A673 (cell line): ENCODE data around the gene KCNC3. TPM values are rescaled to one million over a fixed set of nuclear protein-coding genes. Genes with fewer than 3 reads are reported as not detected.

Experiments used
- BruUV-seq: library from RNA; stranded (reverse); fragments of 400-500 nt; replicated peaks from 2 replicates; lab custom pipeline; 2021; lab: Mats Ljungman, UMichigan
- CTCF ChIA-PET: fragments of 300-600 bp; sonication (Branson Sonifier 250); formaldehyde crosslinking; loops from one replicate; lab custom pipeline; 2022; ENCODE audit warnings: antibody characterized with exemption; lab: Charles Lee
- POLR2A ChIA-PET: fragments of 300-600 bp; sonication (Branson Sonifier 250); formaldehyde crosslinking; loops from one replicate; lab custom pipeline; 2022; ENCODE audit warnings: antibody characterized with exemption; ENCODE audit not compliant: low non-redundant PET; lab: Charles Lee
- DNase-seq: peaks from one replicate; pipeline ENCODE4 v3.0.0-alpha.2; 2015; ENCODE audit warnings: low spot score
- H3K27ac ChIP-seq: fragments of 200-600 bp; sonication (generic); 2 replicates; pipeline ENCODE4 v1.5.1; 2016; ENCODE audit warnings: mixed run types, low read depth, mild to moderate bottlenecking, mixed read lengths, antibody characterized with exemption, low read length; ENCODE audit not compliant: poor library complexity, severe bottlenecking
- H3K27me3 ChIP-seq: fragments of 200-600 bp; sonication (generic); replicated peaks from 2 replicates; pipeline ENCODE4 v1.6.1; 2017; ENCODE audit warnings: mixed run types, low read depth, mild to moderate bottlenecking, mixed read lengths, antibody characterized with exemption, low read length; ENCODE audit not compliant: insufficient read depth, poor library complexity
- H3K36me3 ChIP-seq: fragments of 200-600 bp; sonication (generic); 2 replicates; pipeline ENCODE4 v1.6.1; 2016; ENCODE audit warnings: mixed run types, mild to moderate bottlenecking, mixed read lengths, antibody characterized with exemption, low read length; ENCODE audit not compliant: insufficient read depth, poor library complexity, severe bottlenecking
- H3K4me1 ChIP-seq: fragments of 200-600 bp; sonication (generic); 2 replicates; pipeline ENCODE4 v1.6.1; 2017; ENCODE audit warnings: mixed run types, mild to moderate bottlenecking, mixed read lengths, antibody characterized with exemption, low read length; ENCODE audit not compliant: insufficient read depth, poor library complexity, severe bottlenecking
- H3K4me3 ChIP-seq: fragments of 200-600 bp; sonication (generic); 2 replicates; pipeline ENCODE4 v1.5.1; 2016; ENCODE audit warnings: low read depth, mixed run types, mild to moderate bottlenecking, mixed read lengths, low read length; ENCODE audit not compliant: poor library complexity, severe bottlenecking
- H3K9me3 ChIP-seq: fragments of 200-600 bp; sonication (generic); 2 replicates; pipeline ENCODE4 v1.6.1; 2016; ENCODE audit warnings: mixed run types, low read depth, mild to moderate bottlenecking, mixed read lengths, antibody characterized with exemption, low read length; ENCODE audit not compliant: poor library complexity, severe bottlenecking
- CTCF ChIP-seq: fragments of 300-800, 200-600 bp; sonication (generic); conservative IDR thresholded peaks from 2 replicates; pipeline ENCODE4 v1.5.1; 2017; ENCODE audit warnings: low read depth, mild to moderate bottlenecking, antibody characterized with exemption, low read length, moderate library complexity, mixed read lengths
- EZH2 ChIP-seq: fragments of 200-600 bp; sonication (generic); IDR thresholded peaks from 2 replicates; pipeline ENCODE4 v1.6.1; 2017; ENCODE audit warnings: borderline replicate concordance, low read depth, mild to moderate bottlenecking, mixed read lengths, antibody characterized with exemption, low read length; ENCODE audit not compliant: poor library complexity, severe bottlenecking
- intact Hi-C: fragments of 100-400 bp; cut with micrococcal nuclease; formaldehyde crosslinking; loops from one replicate; pipeline ENCODE4 v1.10.0; 2022; ENCODE audit not compliant: unreplicated experiment
- total RNA-seq: library from RNA; stranded (reverse); gene quantifications from 2 replicates; pipeline ENCODE4 v1.2.3, GENCODE V29; 2021

Gene KCNC3
- total RNA-seq, 1 experiment from 2014 or later: 6.4 TPM

GRCh38 chr19:50333737-50334617 is 4.8 kb upstream of the KCNC3 start:
- Histone ChIP-seq H3K4me3 (peak overlapping the region; percentile 42), H3K4me1 (peaks cover 9% of the 10 kb centered on the region), H3K27me3 (no peaks in the 10 kb centered on the region), H3K9me3 (no peaks in the 10 kb centered on the region), H3K27ac (peak overlapping the region; percentile 48), H3K36me3 (no peaks in the 10 kb centered on the region)
- no TSS peak for BruUV-seq
- POLR2A ChIA-PET: interaction anchor here (0.5 kb wide), 1 partner anchor 15 kb away, joined by 8 read pairs; no protein-coding TSS in a partner anchor
- CTCF ChIA-PET: no interaction called here
- TF ChIP-seq EZH2 (no peak), CTCF (no peak)
- intact Hi-C loops: no loop called here
- DNase-seq: no peak

GRCh38 chr19:50333235-50333736 is 4.1 kb upstream of the KCNC3 start:
- Histone ChIP-seq H3K27me3 (peaks cover 3% of the 10 kb centered on the region), H3K27ac (peak overlapping the region; percentile 48), H3K4me3 (peak overlapping the region; percentile 42), H3K36me3 (no peaks in the 10 kb centered on the region), H3K4me1 (peaks cover 9% of the 10 kb centered on the region), H3K9me3 (no peaks in the 10 kb centered on the region)
- TF ChIP-seq EZH2 (no peak), CTCF (no peak)
- CTCF ChIA-PET: no interaction called here
- intact Hi-C loops: no loop called here
- no TSS peak for BruUV-seq
- peak; percentile 91 for DNase-seq
- POLR2A ChIA-PET: interaction anchor here (0.5 kb wide), 1 partner anchor 14 kb away, joined by 8 read pairs; no protein-coding TSS in a partner anchor

- no TSS peak for BruUV-seq
- CTCF ChIA-PET: no interaction called here
Observed at GRCh38 chr19:50332244-50333038, 3.3 kb upstream of the KCNC3 start.

More at GRCh38 chr19:50332244-50333038, 3.3 kb upstream of the KCNC3 start:
- no peak for TF ChIP-seq CTCF
- TF ChIP-seq EZH2: no peak
- Histone ChIP-seq H3K27ac (no peak overlapping the region), H3K36me3 (no peaks in the 10 kb centered on the region), H3K4me3 (peak overlapping the region; percentile 42), H3K9me3 (no peaks in the 10 kb centered on the region), H3K27me3 (peaks cover 9% of the 10 kb centered on the region), H3K4me1 (peaks cover 9% of the 10 kb centered on the region)
- intact Hi-C loops: no loop called here
- DNase-seq: no peak
- POLR2A ChIA-PET: no interaction called here
